GM10266 (cell line): ENCODE results near the gene SDK1.

ENCODE experiments used
- DNase-seq: peaks from one replicate; pipeline ENCODE4 v3.0.0; 2012; ENCODE audit errors: extremely low spot score
- CTCF ChIP-seq: IDR thresholded peaks from 2 replicates; pipeline ENCODE4 v1.5.1; 2012; ENCODE audit warnings: mild to moderate bottlenecking, low read depth; ENCODE audit not compliant: control insufficient read depth, insufficient read depth; ENCODE audit errors: missing control alignments

The SDK1 gene

GRCh38 chr7:4124556-4125477 is 823.8 kb downstream of the SDK1 start:
- TF ChIP-seq CTCF, result no peak
- no peak for DNase-seq

GRCh38 chr7:4127909-4128560 is 827.0 kb downstream of the SDK1 start:
- TF ChIP-seq CTCF, result no peak

DNA sequence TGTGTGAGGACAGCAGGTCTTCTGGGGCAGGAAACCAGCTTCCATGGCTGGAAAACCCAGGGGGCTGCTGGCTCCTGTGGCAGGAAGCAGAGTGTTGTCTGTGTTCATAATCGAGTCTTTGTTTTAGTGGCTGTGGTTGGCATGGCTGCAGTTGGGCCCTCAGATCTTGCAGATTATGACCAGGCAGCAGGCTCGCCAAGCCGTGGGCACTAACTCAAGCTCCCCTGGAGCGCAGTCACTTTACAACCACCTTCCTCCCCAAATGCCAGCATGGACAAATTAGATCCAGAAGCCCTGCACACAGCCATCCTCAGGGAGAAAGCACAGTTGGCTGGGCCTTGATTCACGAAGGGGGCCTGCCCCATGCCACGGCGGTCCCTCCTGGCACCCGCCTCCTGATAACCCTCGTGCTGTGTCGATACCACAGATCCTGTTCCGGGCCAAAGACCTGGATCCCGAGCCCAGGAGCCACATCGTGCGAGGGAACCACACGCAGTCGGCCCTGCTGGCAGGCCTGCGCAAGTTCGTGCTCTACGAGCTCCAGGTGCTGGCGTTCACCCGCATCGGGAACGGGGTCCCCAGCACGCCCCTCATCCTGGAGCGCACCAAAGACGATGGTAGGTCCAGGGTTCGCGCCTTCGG is 828.5 kb downstream of the SDK1 start:
- DNase-seq, result no peak
- no peak for TF ChIP-seq CTCF

More at GRCh38 chr7:4127909-4128560, 827.0 kb downstream of the SDK1 start:
- DNase-seq, result no peak

GRCh38 chr7:4131063-4131462 is 830.0 kb downstream of the SDK1 start:
- no peak for DNase-seq
- no peak for TF ChIP-seq CTCF

DNA sequence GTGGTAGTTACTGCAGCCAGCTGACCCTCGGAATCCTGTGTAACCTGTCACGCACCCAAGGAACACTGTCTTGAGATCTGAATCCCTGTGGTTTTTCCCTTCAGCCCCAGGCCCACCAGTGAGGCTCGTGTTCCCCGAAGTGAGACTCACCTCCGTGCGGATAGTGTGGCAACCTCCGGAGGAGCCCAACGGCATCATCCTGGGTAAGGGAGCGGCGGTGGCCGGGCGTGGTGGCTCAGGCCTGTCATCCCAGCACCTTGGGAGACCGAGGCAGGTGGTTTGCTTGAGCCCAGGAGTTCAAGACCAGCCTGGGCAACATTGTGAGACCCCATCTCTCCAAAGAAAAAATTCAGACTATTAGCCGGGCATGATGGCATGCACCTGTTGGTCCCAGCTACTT is 831.2 kb downstream of the SDK1 start:
- no peak for TF ChIP-seq CTCF

GRCh38 chr7:4133491-4134044 is 832.5 kb downstream of the SDK1 start:
- no peak for DNase-seq
- TF ChIP-seq CTCF, result no peak

More for the DNA sequence above, 831.2 kb downstream of the SDK1 start:
- no peak for DNase-seq
